Measurements from ENCODE around the gene LRRC61. TPM values are rescaled to one million over a fixed set of nuclear protein-coding genes. Genes with fewer than 3 reads are reported as not detected.

The LRRC61 gene
- polyA plus RNA-seq, 1 experiment, result 0.17 TPM

DNA sequence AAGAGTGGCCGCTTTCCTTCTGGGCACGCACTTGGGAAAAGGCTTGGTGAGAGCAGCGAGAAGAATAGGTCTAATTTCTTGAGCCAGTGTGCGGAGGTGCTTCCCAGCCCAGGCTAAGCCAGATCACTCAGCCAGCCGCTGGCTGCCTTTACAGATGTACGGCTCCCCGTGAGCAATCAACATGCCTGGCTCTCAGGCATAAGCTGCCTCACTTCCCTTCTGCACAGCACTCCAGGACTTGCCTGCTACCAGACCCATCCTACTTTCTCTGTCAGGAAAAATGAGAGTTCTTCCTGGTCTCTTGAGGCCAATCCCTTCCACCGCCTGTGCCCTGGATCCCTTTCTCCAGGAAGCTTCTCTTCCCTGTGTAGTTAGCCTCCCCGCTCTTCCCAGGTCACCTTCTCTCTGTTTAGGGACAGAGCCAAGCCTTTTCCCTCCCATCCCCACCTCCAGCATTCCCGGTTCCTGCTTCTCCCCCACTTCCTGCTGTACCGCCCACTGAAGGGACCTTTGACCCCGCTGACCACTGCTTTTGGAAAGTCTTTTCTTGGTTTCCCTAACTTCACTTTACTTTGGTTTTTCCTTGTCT lies 1.3 kb downstream of the LRRC61 start:
- Histone ChIP-seq H3K27ac (ENCODE audit: low read depth, low read length) (no peak overlapping the region), H3K4me3 (ENCODE audit: low read depth, low read length) (no peak overlapping the region), H3K9me3 (ENCODE audit: control insufficient read depth, insufficient read depth, low read length) (peaks cover 6% of the 10 kb centered on the region; the same call in 1 of the 2 replicates), H3K27me3 (ENCODE audit: control insufficient read depth, insufficient read depth, low read length) (no peaks in the 10 kb centered on the region)
- DNase-seq (ENCODE audit: low read depth, low spot score), result no peak
- ChIA-PET POLR2A (no interaction called here), CTCF (interaction anchor here (2.2 kb wide), 1 partner anchor 32 kb away, joined by 8 read pairs; no protein-coding TSS in a partner anchor)
- TF ChIP-seq, protein P1, sequence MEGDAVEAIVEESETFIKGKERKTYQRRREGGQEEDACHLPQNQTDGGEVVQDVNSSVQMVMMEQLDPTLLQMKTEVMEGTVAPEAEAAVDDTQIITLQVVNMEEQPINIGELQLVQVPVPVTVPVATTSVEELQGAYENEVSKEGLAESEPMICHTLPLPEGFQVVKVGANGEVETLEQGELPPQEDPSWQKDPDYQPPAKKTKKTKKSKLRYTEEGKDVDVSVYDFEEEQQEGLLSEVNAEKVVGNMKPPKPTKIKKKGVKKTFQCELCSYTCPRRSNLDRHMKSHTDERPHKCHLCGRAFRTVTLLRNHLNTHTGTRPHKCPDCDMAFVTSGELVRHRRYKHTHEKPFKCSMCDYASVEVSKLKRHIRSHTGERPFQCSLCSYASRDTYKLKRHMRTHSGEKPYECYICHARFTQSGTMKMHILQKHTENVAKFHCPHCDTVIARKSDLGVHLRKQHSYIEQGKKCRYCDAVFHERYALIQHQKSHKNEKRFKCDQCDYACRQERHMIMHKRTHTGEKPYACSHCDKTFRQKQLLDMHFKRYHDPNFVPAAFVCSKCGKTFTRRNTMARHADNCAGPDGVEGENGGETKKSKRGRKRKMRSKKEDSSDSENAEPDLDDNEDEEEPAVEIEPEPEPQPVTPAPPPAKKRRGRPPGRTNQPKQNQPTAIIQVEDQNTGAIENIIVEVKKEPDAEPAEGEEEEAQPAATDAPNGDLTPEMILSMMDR (IDR thresholded peaks at IDR 0.05; ENCODE audit: low read depth, low read length), result no peak

DNA sequence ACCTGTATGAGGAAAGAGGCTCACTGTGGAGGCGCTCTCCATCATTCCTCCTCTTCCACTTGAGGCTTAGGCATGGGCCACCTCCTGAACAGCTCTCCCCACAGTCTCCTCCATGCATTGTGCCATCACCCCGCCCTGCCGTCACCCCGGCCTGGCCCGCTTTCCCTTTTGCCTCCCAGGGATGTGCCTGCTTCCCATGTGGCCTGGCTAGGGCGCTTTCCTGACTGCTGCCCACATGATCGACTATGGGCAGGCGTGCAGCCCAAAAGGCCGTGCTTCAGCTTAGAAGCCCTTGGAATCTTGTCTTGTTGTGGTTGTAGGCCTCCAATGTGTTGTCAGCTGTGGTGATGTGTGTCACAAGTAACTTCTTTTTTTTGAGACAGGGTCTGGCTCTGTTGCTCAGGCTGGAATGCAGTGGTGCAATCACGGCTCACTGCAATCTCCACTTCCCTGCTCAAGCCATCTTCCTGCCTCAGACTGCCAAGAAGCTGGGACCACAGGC lies 2.0 kb downstream of the LRRC61 start:
- H3K27ac ChIP-seq (ENCODE audit: low read depth, low read length), result no peak overlapping the region
- TF ChIP-seq, protein P1 (IDR thresholded peaks at IDR 0.05; ENCODE audit: low read depth, low read length), result no peak
- no peaks in the 10 kb centered on the region for H3K27me3 ChIP-seq (ENCODE audit: control insufficient read depth, insufficient read depth, low read length)
- H3K9me3 ChIP-seq (ENCODE audit: control insufficient read depth, insufficient read depth, low read length), result peaks cover 6% of the 10 kb centered on the region; the same call in 1 of the 2 replicates
- no peak overlapping the region for H3K4me3 ChIP-seq (ENCODE audit: low read depth, low read length)
- DNase-seq (ENCODE audit: low read depth, low spot score), result no peak
- POLR2A ChIA-PET, result interaction anchor here (1.0 kb wide), 1 partner anchor 10 kb away, joined by 3 read pairs; no protein-coding TSS in a partner anchor
- CTCF ChIA-PET, result interaction anchor here (2.2 kb wide), 1 partner anchor 31 kb away, joined by 8 read pairs; no protein-coding TSS in a partner anchor

DNA sequence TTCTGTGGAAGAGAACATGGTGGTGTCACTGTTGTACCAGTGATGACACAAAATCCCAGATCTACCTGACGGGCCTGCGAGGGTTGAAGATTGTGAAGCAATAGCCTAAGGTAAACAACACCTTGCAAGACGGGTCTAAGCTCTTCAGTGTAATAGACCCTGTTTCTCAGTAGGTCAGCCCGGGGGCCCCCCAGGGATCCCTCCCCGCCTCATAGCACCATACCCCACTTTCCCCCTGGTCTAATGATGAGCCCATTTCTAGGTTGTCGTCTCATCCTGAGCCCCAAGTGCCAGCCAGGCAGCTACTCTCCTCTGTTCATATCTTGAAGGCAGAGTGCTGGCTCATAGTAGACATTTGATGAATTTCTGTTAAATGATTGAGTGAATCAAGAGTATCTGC lies 2.7 kb downstream of the LRRC61 start:
- TF ChIP-seq, protein P1 (IDR thresholded peaks at IDR 0.05; ENCODE audit: low read depth, low read length), result no peak
- CTCF ChIA-PET, result interaction anchor here (2.2 kb wide), 1 partner anchor 30 kb away, joined by 8 read pairs; no protein-coding TSS in a partner anchor
- H3K27ac ChIP-seq (ENCODE audit: low read depth, low read length), result no peak overlapping the region
- H3K4me3 ChIP-seq (ENCODE audit: low read depth, low read length), result no peak overlapping the region
- DNase-seq (ENCODE audit: low read depth, low spot score), result no peak
- H3K9me3 ChIP-seq (ENCODE audit: control insufficient read depth, insufficient read depth, low read length), result peaks cover 6% of the 10 kb centered on the region; the same call in 1 of the 2 replicates
- H3K27me3 ChIP-seq (ENCODE audit: control insufficient read depth, insufficient read depth, low read length), result no peaks in the 10 kb centered on the region
- POLR2A ChIA-PET, result interaction anchor here (1.0 kb wide), 1 partner anchor 9 kb away, joined by 3 read pairs; no protein-coding TSS in a partner anchor

DNA sequence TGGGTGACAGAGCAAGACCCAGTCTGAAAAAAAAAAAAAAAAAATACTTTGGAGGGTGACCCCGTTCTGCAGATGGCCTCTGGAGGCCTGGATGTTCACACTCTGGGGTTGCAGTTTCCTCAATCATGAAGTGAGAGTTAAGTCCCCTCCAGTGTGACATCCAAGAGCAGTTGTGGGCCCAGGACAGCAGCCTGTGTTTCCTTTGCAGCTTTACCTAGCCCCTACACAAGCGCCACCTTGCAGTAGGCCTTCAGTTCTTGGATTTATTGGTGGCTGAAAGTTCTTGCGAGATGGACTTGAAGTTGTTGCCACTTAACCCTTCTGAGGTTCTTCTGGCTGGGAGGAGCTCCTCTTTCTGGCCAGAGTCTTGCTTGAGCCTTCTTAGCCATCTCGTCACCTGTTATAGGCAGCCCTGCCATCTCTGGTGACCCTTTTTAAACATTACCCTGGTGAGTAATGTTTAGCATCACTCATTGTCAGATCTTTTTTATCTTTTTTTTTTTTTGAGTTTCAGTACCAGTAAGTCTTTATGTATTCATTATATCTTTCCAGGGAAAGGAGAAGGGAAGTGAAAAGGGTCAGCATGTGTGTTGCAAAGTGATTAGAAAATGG lies 3.6 kb downstream of the LRRC61 start:
- H3K27ac ChIP-seq (ENCODE audit: low read depth, low read length), result no peak overlapping the region
- peaks cover 6% of the 10 kb centered on the region; the same call in 1 of the 2 replicates for H3K9me3 ChIP-seq (ENCODE audit: control insufficient read depth, insufficient read depth, low read length)
- POLR2A ChIA-PET, result interaction anchor here (1.1 kb wide), 1 partner anchor 8 kb away, joined by 3 read pairs; no protein-coding TSS in a partner anchor
- DNase-seq (ENCODE audit: low read depth, low spot score), result no peak
- TF ChIP-seq, protein P1 (IDR thresholded peaks at IDR 0.05; ENCODE audit: low read depth, low read length), result no peak
- CTCF ChIA-PET, result interaction anchor here (2.2 kb wide), 1 partner anchor 29 kb away, joined by 8 read pairs; no protein-coding TSS in a partner anchor
- no peak overlapping the region for H3K4me3 ChIP-seq (ENCODE audit: low read depth, low read length)
- H3K27me3 ChIP-seq (ENCODE audit: control insufficient read depth, insufficient read depth, low read length), result no peaks in the 10 kb centered on the region
